NCI-H82 treated with DMSO at 0.1 percent for 48 hours (cell line): Measurements from ENCODE around the gene LARGE2.

ENCODE experiments used
- DNase-seq: peaks from one replicate; lab custom pipeline; 2025; ENCODE audit not compliant: unreplicated experiment; lab: John Stamatoyannopoulos, UW

LARGE2 gene

GRCh38 chr11:45959851-45960250 lies 37.4 kb downstream of the LARGE2 start:
- DNase-seq: no peak

- DNase-seq: no peak
These were observed 38.1 kb downstream of the LARGE2 start for GRCh38 chr11:45960387-45961095.

GRCh38 chr11:45961751-45962240 lies 39.3 kb downstream of the LARGE2 start:
- DNase-seq: no peak

- peak; percentile 20 for DNase-seq
These were observed 42.5 kb downstream of the LARGE2 start for GRCh38 chr11:45964911-45965389.

- DNase-seq: no peak
These were observed 45.0 kb downstream of the LARGE2 start for GRCh38 chr11:45967506-45967905.

GRCh38 chr11:45968901-45969300 lies 46.4 kb downstream of the LARGE2 start:
- DNase-seq: no peak

- DNase-seq: no peak
These were observed 51.1 kb downstream of the LARGE2 start for GRCh38 chr11:45973601-45974000.

GRCh38 chr11:45974806-45975205 lies 52.4 kb downstream of the LARGE2 start:
- no peak for DNase-seq
